Activated CD4-positive, CD25-positive, alpha-beta regulatory T cell treated with anti-CD3 and anti-CD28 coated beads, Interleukin-2, amount 50 U/mL, for 72 hours (primary cell): ENCODE measurements around the gene AP1S3.

Source experiments
- DNase-seq: peaks from one replicate; pipeline ENCODE4 v3.0.0; 2021

The AP1S3 gene

GRCh38 chr2:223759569-223760430, 77.6 kb downstream of the AP1S3 start:
- DNase-seq: no peak

DNA sequence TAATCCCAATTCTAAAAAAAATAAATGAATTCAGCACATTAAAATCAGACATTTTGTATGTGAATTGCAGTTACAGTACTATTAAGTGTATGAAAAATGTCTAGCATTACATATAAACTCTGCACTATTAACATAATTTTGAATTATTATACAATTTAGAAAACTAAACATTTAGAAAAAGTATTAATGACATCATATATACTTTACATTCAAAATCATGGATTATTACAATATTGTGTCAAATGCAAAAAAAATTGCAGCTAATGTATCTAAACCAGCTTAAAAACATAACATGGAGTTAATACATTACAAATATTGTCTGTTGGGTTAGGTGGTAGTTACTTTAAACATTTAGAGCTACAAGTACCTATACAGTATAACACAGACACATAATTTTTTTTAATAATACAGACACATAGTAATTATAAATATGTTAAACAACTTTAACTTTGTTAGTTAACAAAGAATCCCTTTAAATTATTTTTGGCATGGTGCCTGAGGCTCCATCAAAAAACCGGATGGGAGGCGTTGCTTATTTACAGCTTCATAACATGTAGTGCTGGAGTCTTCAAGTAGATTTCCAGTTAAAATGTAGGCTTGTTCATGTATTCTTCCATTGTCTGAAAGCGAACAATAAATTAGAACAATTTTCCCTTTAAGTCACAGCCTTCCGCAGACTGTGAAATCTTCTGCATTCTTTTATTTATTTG, 79.1 kb downstream of the AP1S3 start:
- no peak for DNase-seq

DNA sequence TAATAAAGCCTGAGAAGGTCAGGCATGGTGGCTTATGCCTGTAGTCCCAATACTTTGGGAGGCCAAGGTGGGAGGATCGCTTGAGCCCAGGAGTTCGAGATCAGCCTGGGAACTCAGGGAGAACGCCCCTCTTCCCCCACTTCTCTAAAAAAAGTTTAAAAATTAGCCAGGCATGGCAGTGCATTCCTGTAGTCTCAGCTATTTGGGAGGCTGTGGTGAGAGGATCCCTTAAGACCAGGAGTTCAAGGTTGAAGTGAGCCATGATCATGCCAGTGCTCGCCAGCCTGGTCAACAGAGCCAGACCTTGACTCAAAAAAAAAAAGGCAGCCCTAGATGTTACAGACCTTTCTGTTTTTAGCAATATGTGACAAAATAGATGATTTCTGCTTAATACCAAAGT, 83.4 kb downstream of the AP1S3 start:
- no peak for DNase-seq

DNA sequence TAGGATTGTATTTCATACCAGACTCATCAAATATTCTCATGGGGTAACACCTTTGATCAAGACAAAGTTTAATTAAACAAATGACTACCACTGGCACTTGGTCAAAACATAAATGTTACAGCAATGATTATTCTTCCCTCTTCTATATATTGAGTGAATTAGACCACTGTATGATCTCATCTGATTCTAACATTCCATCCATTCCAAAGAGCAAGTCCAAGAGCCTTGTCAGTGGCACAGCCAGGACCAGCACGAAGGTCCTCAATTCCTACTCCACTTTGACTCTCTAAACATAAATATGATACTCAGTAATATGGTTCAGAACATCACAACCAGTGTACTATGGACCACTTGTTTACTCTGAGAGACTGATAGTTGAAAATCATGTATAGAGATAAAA, 86.4 kb downstream of the AP1S3 start:
- no peak for DNase-seq

DNA sequence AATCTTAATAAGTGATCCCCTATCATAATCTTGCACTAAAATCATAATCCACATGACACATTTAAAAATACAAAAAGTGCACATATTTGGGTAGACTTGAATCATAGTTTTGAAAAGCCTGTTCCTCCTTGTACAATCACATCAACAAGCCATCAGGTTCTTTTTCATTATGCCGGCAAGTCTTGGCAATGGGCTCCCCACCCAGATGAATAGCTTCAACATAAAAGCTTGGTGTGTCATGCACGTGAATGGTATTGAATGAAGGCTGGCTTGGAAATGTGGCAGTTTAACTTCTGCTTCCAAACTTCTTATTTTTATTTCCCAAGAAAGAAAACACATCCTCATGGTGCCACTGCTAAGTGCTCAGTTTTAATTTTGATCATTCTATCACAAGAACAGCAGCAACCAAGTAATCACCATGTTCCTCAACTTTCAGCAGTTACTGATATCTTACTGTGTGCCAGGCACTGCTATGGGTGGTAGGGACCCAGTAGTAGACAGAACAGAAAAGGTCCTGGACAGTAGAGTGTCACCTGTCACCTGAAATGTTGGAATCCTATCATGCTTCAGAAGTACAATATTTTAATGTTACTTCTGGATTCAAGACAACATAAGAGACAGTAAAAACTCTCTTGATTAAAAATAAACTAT, 89.9 kb downstream of the AP1S3 start:
- no peak for DNase-seq

DNA sequence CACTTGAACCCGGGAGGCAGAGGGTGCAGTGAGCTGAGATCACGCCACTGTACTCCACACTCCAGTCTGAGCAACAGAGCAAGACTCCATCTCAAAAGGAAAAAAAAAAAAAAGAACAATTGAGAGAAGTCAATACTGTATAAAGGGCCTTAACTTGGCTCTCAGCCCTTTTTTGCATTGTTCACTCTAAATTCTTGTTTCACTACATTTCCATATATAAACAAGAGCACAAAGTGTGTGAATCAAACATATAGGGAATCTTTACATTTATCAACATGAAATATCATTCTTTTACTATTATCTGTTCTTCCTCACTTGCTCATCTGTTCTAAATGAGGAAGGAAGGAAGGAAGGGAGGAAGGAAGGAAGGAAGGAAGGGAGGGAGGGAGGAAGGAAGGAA, 90.8 kb downstream of the AP1S3 start:
- DNase-seq: no peak

GRCh38 chr2:223744580-223744979, 92.8 kb downstream of the AP1S3 start:
- no peak for DNase-seq

- DNase-seq: no peak
These were observed 96.7 kb downstream of the AP1S3 start for GRCh38 chr2:223740679-223741078.

- DNase-seq: no peak
These were observed 100.2 kb downstream of the AP1S3 start for GRCh38 chr2:223737207-223737606.

- no peak for DNase-seq
These were observed 100.9 kb downstream of the AP1S3 start for GRCh38 chr2:223736488-223736887.

DNA sequence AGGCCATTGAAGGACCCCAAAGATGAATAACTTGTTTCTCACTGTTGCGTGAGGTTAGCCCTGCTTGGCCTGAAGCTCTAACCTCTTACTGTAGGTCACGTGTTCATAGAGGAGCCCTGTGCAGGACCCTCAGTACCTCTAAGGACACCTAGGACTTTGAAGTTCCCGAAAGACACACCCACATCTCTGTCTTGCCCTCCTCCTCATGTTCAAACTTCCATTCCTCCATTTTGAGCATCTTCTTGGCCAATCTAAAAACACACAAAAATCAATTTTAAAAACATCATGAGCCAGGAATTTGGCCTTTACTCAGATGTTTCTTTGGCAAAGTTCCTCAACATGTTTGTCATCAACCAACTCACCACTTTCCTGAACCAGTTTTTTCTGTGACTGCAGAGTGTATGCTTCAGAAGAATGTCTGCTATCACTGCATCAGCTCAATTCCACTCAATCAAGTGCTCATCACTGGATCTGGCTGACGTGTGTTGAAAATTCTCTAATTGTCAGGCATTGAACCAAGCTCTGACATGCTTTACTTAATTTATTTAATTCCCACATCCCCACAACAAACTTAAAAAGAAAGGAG, 101.6 kb downstream of the AP1S3 start:
- no peak for DNase-seq

DNA sequence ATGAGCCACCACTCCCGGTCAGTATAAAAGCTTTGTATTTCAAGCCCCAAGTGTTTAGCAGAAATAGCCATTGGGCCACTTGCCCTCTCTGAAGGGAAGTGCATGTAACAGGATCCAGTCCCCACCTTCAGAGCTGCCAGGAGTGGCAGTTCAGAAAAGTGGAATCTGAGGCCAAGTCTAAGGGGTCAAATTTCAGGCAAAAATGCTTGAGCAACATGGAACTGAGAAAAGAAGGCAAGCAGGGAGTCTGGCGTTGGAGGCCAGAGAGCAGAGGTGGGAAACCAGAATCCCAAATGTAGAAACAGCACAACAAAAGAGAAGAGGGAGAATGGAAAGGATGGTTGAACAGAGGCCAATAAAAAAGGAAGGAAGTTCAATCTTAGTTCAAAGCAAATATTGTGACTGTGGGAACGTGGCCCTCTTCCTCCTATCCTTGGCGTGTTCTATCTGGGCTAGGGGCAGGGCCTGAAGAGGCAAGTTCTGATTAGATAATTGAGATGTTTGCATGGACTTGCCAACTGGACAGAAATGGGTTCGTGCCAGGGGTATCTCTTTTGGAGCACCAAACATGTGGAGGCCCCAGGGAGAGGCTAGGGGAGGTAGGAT, 102.2 kb downstream of the AP1S3 start:
- DNase-seq: no peak

DNA sequence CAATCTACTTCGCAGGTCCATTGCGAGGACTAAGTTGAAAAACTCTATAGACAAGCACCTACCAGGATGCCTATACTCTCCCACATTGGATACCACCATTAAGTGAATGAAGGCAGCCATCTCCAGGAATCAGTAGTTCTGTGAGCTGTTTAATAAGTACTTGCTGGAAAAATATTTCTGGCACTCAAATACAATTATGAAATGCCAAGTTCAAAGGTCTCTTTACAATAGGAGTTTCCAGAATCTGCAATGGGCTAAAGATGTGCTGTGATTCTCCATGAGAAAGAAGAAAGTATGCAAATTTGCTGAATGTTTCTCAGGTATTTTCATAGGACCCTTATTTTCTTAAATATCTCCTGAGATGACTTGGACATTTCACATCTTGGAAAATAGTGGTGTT, 103.0 kb downstream of the AP1S3 start:
- no peak for DNase-seq

GRCh38 chr2:223732346-223732745, 105.0 kb downstream of the AP1S3 start:
- no peak for DNase-seq

GRCh38 chr2:223731503-223731902, 105.9 kb downstream of the AP1S3 start:
- no peak for DNase-seq

DNA sequence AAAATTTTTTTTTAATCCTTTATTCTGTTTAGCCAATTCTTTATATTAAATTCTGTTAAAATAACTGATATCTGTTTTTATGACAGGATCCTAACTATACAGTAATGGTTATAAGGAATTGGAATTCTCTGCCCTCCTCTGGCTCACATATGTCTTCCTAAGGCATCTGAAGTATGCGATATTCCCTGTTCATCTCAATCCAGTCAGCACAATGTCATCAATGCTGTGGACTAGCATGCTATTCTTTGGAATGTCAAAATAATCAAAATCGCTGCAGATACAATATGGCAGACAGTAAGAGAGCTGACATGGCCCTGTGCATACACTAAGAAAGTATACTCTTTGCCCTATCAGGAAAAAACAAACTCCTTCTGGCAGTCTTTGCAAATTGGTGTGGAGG, 107.6 kb downstream of the AP1S3 start:
- DNase-seq: no peak

DNA sequence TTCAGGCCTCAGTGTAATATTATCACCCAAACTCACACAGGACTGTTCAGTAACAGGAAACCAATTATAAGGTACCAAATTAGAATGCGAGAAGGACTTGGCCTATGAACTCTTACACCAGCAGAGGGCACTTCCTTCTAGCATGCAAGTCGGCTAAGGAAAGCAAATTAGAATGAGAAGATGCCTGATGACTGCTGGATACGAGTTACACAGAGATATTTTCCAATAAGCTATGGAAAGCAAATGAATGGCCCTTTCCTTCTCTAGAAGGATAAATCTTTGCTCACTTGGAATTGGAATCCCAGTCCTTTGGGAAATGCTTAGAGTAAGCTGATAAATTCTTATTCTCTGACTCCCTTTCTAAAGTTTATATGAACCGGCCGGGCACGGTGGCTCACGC, 109.8 kb downstream of the AP1S3 start:
- DNase-seq: no peak

GRCh38 chr2:223725986-223726970, 111.1 kb downstream of the AP1S3 start:
- DNase-seq: no peak

- no peak for DNase-seq
These were observed 111.9 kb downstream of the AP1S3 start for GRCh38 chr2:223725494-223725893.

- no peak for DNase-seq
These were observed 112.5 kb downstream of the AP1S3 start for GRCh38 chr2:223724861-223725260.

- no peak for DNase-seq
These were observed 113.4 kb downstream of the AP1S3 start for GRCh38 chr2:223723954-223724411.

GRCh38 chr2:223722226-223722625, 115.2 kb downstream of the AP1S3 start:
- no peak for DNase-seq
